Measurements from ENCODE around the gene RHNO1. TPM values are rescaled to one million over a fixed set of nuclear protein-coding genes. Genes with fewer than 3 reads are reported as not detected.

The RHNO1 gene
- total and polyA plus RNA-seq, 2 donors (not counting 3 experiments of a cell fraction or from before 2014, with no cell fraction given), result 33.8 to 35.2 TPM

- no peaks in the 10 kb centered on the region for H3K9me3 ChIP-seq (replicated peaks; ENCODE audit: control insufficient read depth, insufficient read depth, low read length)
- no peak for TF ChIP-seq GATA2 (IDR thresholded peaks at IDR 0.05; ENCODE audit: insufficient read depth, insufficient read length, low read depth, low read length)
- no peak for TF ChIP-seq POLR2AphosphoS5 (IDR thresholded peaks at IDR 0.05; ENCODE audit: insufficient read depth, low read depth, low read length)
- TF ChIP-seq EZH2 (IDR thresholded peaks at IDR 0.05; ENCODE audit: borderline replicate concordance, low read depth, low read length, severe bottlenecking), result no peak
- no peak for TF ChIP-seq MYC (IDR thresholded peaks at IDR 0.05; ENCODE audit: low read depth, low read length)
- TF ChIP-seq FOS (IDR thresholded peaks at IDR 0.05; ENCODE audit: borderline replicate concordance, insufficient read depth, low read length), result no peak
- TF ChIP-seq CTCF (IDR thresholded peaks at IDR 0.05; ENCODE audit: extremely low read depth in 1 of 2, insufficient read depth in 1 of 2, low read depth in 1 of 2, low read length in 2 of 2), result no peak
- no peak for TF ChIP-seq MAX (IDR thresholded peaks at IDR 0.05; ENCODE audit: insufficient read depth, insufficient read length)
- no peak for TF ChIP-seq POLR2A (IDR thresholded peaks at IDR 0.05; ENCODE audit: low read depth, low read length)
- no peak for TF ChIP-seq JUN (IDR thresholded peaks at IDR 0.05; ENCODE audit: borderline replicate concordance, insufficient read depth, insufficient read length, low read depth)
- BruUV-seq (replicated peaks), result no TSS peak
- no peak overlapping the region for H3K9ac ChIP-seq (replicated peaks; ENCODE audit: extremely low read depth, insufficient read depth, low read length)
- H3K36me3 ChIP-seq (ENCODE audit: control insufficient read depth in 2 of 2, extremely low read depth in 1 of 2, insufficient read depth in 2 of 2, low read length in 2 of 2), result peaks cover 3% of the 10 kb centered on the region in 2 experiments
- dilution Hi-C loops (cut with MboI; ENCODE audit: extremely low pct_ligation_motif_present, low sequenced_read_pairs) (no loop called here), intact Hi-C loops (cut with micrococcal nuclease) (no loop called here)
- POLR2A ChIA-PET, result interaction anchor here (0.6 kb wide), 1 partner anchor 74 kb away, joined by 3 read pairs; no protein-coding TSS in a partner anchor
- H3K79me2 ChIP-seq (ENCODE audit: control insufficient read depth, insufficient read depth, low read length), result peaks cover 14% of the 10 kb centered on the region
- H3K4me1 ChIP-seq (ENCODE audit: control insufficient read depth, extremely low read depth, insufficient read depth, low read length), result peaks cover 7% of the 10 kb centered on the region
- H3K4me3 ChIP-seq (replicated peaks in 1 of 3; ENCODE audit: insufficient read depth in 1 of 3, low read depth in 1 of 3, low read length in 3 of 3), result no peak overlapping the region
- H2AFZ ChIP-seq (ENCODE audit: low read depth, low read length), result no peak overlapping the region
- FAIRE-seq (no peak), DNase-seq (ENCODE audit: low read depth, low spot score) (no peak)
- H3K27ac ChIP-seq (ENCODE audit: insufficient read depth, low read depth, low read length), result no peak overlapping the region
- CTCF ChIA-PET, result interaction anchor here (0.7 to 5.5 kb wide), 6 partner anchors 9 to 568 kb away, joined by 3 to 91 read pairs (median 9); no protein-coding TSS in a partner anchor
- H3K4me2 ChIP-seq (ENCODE audit: insufficient read depth, low read length), result no peak overlapping the region
- H4K20me1 ChIP-seq (replicated peaks; ENCODE audit: control insufficient read depth, extremely low read depth, insufficient read depth, low read length), result no peaks in the 10 kb centered on the region
- H3K27me3 ChIP-seq (ENCODE audit: control insufficient read depth in 2 of 2, insufficient read depth in 2 of 2, low read length in 2 of 2), result no peaks in the 10 kb centered on the region
- H3K9me1 ChIP-seq (replicated peaks; ENCODE audit: control insufficient read depth, extremely low read depth, insufficient read depth, low read length), result no peaks in the 10 kb centered on the region
These were observed 9.9 kb downstream of the RHNO1 start for GRCh38 chr12:2886768-2887450.

Measured in endothelial cell of umbilical vein (primary cell).